ENCODE results near the gene CLEC17A.
A peak's percentile ranks its signal among the peaks of the same experiment; 100 is the strongest.
"Not testable (repeated sequence)": the region's sequence is repeated elsewhere in the genome, so short reads cannot be mapped to it uniquely, and the experiment has no call there.

Gene CLEC17A

DNA sequence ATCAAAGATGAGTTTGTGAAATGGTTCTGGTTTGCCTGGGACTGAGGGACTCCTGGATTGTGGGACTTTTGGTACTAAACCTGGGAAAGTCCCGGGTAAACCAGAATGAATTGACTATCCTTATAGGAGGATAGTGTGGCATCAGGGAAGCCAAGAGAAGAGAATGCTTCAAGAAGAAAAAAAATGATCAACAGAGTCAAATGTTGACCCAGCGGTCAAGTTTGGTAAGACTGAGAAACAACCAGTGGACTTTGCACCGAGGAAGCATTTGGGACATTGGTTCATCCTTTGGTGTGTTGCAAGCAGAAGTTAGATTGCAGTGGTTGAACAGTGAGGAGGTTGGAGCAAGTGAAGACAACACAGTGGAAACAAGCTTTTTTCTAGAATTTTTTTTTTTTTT lies 33.5 kb downstream of the CLEC17A start:
- no peak for DNase-seq
- Histone ChIP-seq H3K36me3 (ENCODE audit: control insufficient read depth in 4 of 4, insufficient read depth in 4 of 4, low read length in 3 of 4) (no peaks in the 10 kb centered on the region), H3K9me3 (ENCODE audit: control extremely low read depth in 1 of 5, control insufficient read depth in 4 of 5, insufficient read depth in 2 of 5, low read depth in 1 of 5, low read length in 4 of 5) (peaks cover 2 to 13% (median 7%) of the 10 kb centered on the region in 5 experiments), H3K4me3 (ENCODE audit: control insufficient read depth in 1 of 7, extremely low read depth in 1 of 7, insufficient read depth in 4 of 7, low read depth in 2 of 7, low read length in 6 of 7) (no peak overlapping the region), H3K27me3 (replicated peaks in 2 of 5; ENCODE audit: control insufficient read depth in 4 of 5, insufficient read depth in 5 of 5, low read length in 4 of 5) (peaks cover 0 to 2% (median 0%) of the 10 kb centered on the region in 5 experiments), H3K27ac (ENCODE audit: insufficient read depth in 1 of 2, low read depth in 1 of 2, low read length in 2 of 2, poor library complexity in 1 of 2, severe bottlenecking in 2 of 2) (no peak overlapping the region), H3K4me1 (ENCODE audit: control extremely low read depth in 1 of 4, control insufficient read depth in 4 of 4, insufficient read depth in 4 of 4, low read length in 3 of 4) (peaks cover 4 to 20% (median 17%) of the 10 kb centered on the region in 4 experiments)
- POLR2A ChIA-PET = interaction anchor here (0.6 kb wide), 1 partner anchor 52 kb away, joined by 3 read pairs; no protein-coding TSS in a partner anchor
- CTCF ChIA-PET = no interaction called here
- 89% methylated on average over 2 of the region's 3 CpGs for WGBS (ENCODE audit: insufficient coverage)

DNA sequence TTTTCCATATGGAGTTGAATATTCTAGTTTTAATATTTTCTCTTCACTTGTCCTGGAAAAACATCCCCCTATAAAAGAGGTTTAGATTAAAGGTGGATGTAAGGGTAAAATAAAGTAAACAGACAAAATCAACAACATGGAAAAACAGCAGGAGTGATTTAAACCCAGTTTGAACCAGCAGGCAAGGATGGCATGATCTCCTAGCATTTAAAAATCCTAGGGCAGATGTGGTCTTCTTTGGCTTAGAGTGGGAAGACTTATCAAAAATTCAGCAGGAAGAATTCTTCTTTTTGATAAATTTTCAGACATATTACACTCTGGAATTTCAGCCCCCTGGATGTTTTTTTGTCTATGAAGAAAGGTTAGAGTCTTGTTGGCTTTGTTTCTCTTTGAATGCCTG lies 36.5 kb downstream of the CLEC17A start:
- Histone ChIP-seq H3K9me3 (ENCODE audit: control extremely low read depth in 1 of 5, control insufficient read depth in 4 of 5, insufficient read depth in 2 of 5, low read depth in 1 of 5, low read length in 4 of 5) (peaks cover 2 to 13% (median 7%) of the 10 kb centered on the region in 5 experiments), H3K27me3 (replicated peaks in 2 of 5; ENCODE audit: control insufficient read depth in 4 of 5, insufficient read depth in 5 of 5, low read length in 4 of 5) (peaks cover 0 to 2% (median 0%) of the 10 kb centered on the region in 5 experiments), H3K27ac (ENCODE audit: insufficient read depth in 1 of 2, low read depth in 1 of 2, low read length in 2 of 2, poor library complexity in 1 of 2, severe bottlenecking in 2 of 2) (no peak overlapping the region), H3K36me3 (ENCODE audit: control insufficient read depth in 4 of 4, insufficient read depth in 4 of 4, low read length in 3 of 4) (no peaks in the 10 kb centered on the region), H3K4me3 (ENCODE audit: control insufficient read depth in 1 of 7, extremely low read depth in 1 of 7, insufficient read depth in 4 of 7, low read depth in 2 of 7, low read length in 6 of 7) (no peak overlapping the region), H3K4me1 (ENCODE audit: control extremely low read depth in 1 of 4, control insufficient read depth in 4 of 4, insufficient read depth in 4 of 4, low read length in 3 of 4) (peaks cover 0 to 6% (median 6%) of the 10 kb centered on the region in 4 experiments)
- ChIA-PET POLR2A (no interaction called here), CTCF (interaction anchor here (1.7 kb wide), 1 partner anchor 66 kb away, joined by 5 read pairs; no protein-coding TSS in a partner anchor)
- DNase-seq = no peak

DNA sequence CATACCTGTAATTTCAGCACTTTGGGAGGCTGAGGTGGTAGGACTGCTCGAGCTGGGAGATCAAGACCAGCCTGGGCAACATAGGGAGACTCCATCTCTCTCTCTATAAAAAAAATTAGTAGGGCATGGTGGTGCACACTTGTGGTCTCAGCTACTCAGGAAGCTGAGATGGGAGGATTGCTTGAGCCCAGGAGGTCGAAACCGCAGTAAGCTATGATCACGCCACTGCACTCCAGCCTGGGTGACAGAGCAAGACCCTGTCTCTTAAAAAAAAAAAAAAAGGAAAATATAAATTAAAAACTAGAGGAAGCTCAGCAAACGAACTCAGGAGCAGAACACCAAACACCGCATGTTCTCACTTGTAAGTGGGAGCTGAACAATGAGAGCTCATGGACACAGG lies 41.6 kb downstream of the CLEC17A start:
- H3K4me1 ChIP-seq (ENCODE audit: control extremely low read depth in 1 of 4, control insufficient read depth in 4 of 4, insufficient read depth in 4 of 4, low read length in 3 of 4); DNase-seq; CTCF ChIA-PET; H3K27me3 ChIP-seq (replicated peaks in 2 of 5; ENCODE audit: control insufficient read depth in 4 of 5, insufficient read depth in 5 of 5, low read length in 4 of 5); H3K36me3 ChIP-seq (ENCODE audit: control insufficient read depth in 4 of 4, insufficient read depth in 4 of 4, low read length in 3 of 4); H3K4me3 ChIP-seq (ENCODE audit: control insufficient read depth in 1 of 7, extremely low read depth in 1 of 7, insufficient read depth in 4 of 7, low read depth in 2 of 7, low read length in 6 of 7); H3K27ac ChIP-seq (ENCODE audit: insufficient read depth in 1 of 2, low read depth in 1 of 2, low read length in 2 of 2, poor library complexity in 1 of 2, severe bottlenecking in 2 of 2): not testable (repeated sequence)
- WGBS (ENCODE audit: insufficient coverage) = 83% methylated on average over 2 of the region's 6 CpGs
- peaks cover 0 to 10% (median 3%) of the 10 kb centered on the region in 5 experiments for H3K9me3 ChIP-seq (ENCODE audit: control extremely low read depth in 1 of 5, control insufficient read depth in 4 of 5, insufficient read depth in 2 of 5, low read depth in 1 of 5, low read length in 4 of 5)
- POLR2A ChIA-PET = interaction anchor here (0.6 kb wide), 1 partner anchor 93 kb away, joined by 3 read pairs; no protein-coding TSS in a partner anchor

DNA sequence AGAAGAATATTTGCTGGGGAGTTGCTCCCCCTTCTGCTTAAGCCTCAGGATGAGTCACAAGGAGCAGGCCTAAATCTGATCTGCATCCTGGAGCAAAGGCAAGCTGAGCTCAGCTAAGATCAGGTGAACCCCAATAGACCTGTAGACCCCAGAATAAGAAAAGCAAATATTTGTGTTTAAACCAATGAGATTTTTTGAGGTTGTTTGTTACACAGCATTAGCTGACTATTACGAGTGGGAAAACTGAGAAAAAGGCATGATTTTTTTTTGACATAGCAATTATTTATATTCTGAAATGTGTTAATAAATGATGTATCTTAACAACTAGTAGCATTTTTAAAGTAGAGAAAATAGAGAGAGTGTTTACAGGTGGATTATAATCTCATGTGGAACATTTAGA lies 46.7 kb downstream of the CLEC17A start:
- H3K4me1 ChIP-seq (ENCODE audit: control extremely low read depth in 1 of 4, control insufficient read depth in 4 of 4, insufficient read depth in 4 of 4, low read length in 3 of 4) = no peaks in the 10 kb centered on the region
- H3K36me3 ChIP-seq (ENCODE audit: control insufficient read depth in 4 of 4, insufficient read depth in 4 of 4, low read length in 3 of 4) = no peaks in the 10 kb centered on the region
- no peak overlapping the region for H3K4me3 ChIP-seq (ENCODE audit: control insufficient read depth in 1 of 7, extremely low read depth in 1 of 7, insufficient read depth in 4 of 7, low read depth in 2 of 7, low read length in 6 of 7)
- DNase-seq = no peak
- CTCF ChIA-PET = interaction anchor here (1.2 kb wide), 1 partner anchor 13 kb away, joined by 3 read pairs; no protein-coding TSS in a partner anchor
- H3K27me3 ChIP-seq (replicated peaks in 2 of 5; ENCODE audit: control insufficient read depth in 4 of 5, insufficient read depth in 5 of 5, low read length in 4 of 5) = no peaks in the 10 kb centered on the region
- POLR2A ChIA-PET = no interaction called here
- H3K27ac ChIP-seq (ENCODE audit: insufficient read depth in 1 of 2, low read depth in 1 of 2, low read length in 2 of 2, poor library complexity in 1 of 2, severe bottlenecking in 2 of 2) = no peak overlapping the region
- WGBS (ENCODE audit: insufficient coverage) = no CpG with 5 or more reads among the region's 1 CpG
- H3K9me3 ChIP-seq (ENCODE audit: control extremely low read depth in 1 of 5, control insufficient read depth in 4 of 5, insufficient read depth in 2 of 5, low read depth in 1 of 5, low read length in 4 of 5) = peaks cover 0 to 8% (median 0%) of the 10 kb centered on the region in 5 experiments

DNA sequence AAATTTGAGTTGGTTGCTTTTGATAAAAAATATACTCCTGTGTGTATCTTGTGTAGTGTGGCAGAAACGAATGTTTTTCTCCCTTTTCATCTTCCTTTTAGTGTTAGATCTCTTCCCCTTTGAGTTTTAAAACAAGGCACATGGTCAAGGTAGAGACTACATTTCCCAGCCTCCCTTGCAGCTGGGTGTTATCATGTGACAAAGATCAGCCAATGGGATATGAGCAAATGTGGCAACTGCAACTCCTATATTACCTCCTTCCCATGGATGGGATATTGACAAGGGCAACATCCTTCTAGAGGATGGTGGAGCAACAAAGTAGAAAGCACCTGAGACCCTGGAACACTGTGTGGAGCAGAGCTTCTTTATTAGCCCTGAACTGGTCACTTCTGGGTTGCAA lies 49.4 kb downstream of the CLEC17A start:
- ChIA-PET POLR2A (no interaction called here), CTCF (interaction anchor here (0.6 to 1.6 kb wide), 3 partner anchors 15 to 54 kb away, joined by 3 to 8 read pairs (median 5); no protein-coding TSS in a partner anchor)
- H3K4me1 ChIP-seq (ENCODE audit: control extremely low read depth in 1 of 4, control insufficient read depth in 4 of 4, insufficient read depth in 4 of 4, low read length in 3 of 4) = no peaks in the 10 kb centered on the region
- no peaks in the 10 kb centered on the region for H3K27me3 ChIP-seq (replicated peaks in 2 of 5; ENCODE audit: control insufficient read depth in 4 of 5, insufficient read depth in 5 of 5, low read length in 4 of 5)
- DNase-seq = peak; percentile 29 to 51 (median 48)
- WGBS (ENCODE audit: insufficient coverage) = no CpG with 5 or more reads among the region's 1 CpG
- H3K36me3 ChIP-seq (ENCODE audit: control insufficient read depth in 4 of 4, insufficient read depth in 4 of 4, low read length in 3 of 4) = no peaks in the 10 kb centered on the region
- H3K27ac ChIP-seq (ENCODE audit: insufficient read depth in 1 of 2, low read depth in 1 of 2, low read length in 2 of 2, poor library complexity in 1 of 2, severe bottlenecking in 2 of 2) = no peak overlapping the region
- peaks cover 0 to 4% (median 0%) of the 10 kb centered on the region in 5 experiments for H3K9me3 ChIP-seq (ENCODE audit: control extremely low read depth in 1 of 5, control insufficient read depth in 4 of 5, insufficient read depth in 2 of 5, low read depth in 1 of 5, low read length in 4 of 5)
- H3K4me3 ChIP-seq (ENCODE audit: control insufficient read depth in 1 of 7, extremely low read depth in 1 of 7, insufficient read depth in 4 of 7, low read depth in 2 of 7, low read length in 6 of 7) = no peak overlapping the region

DNA sequence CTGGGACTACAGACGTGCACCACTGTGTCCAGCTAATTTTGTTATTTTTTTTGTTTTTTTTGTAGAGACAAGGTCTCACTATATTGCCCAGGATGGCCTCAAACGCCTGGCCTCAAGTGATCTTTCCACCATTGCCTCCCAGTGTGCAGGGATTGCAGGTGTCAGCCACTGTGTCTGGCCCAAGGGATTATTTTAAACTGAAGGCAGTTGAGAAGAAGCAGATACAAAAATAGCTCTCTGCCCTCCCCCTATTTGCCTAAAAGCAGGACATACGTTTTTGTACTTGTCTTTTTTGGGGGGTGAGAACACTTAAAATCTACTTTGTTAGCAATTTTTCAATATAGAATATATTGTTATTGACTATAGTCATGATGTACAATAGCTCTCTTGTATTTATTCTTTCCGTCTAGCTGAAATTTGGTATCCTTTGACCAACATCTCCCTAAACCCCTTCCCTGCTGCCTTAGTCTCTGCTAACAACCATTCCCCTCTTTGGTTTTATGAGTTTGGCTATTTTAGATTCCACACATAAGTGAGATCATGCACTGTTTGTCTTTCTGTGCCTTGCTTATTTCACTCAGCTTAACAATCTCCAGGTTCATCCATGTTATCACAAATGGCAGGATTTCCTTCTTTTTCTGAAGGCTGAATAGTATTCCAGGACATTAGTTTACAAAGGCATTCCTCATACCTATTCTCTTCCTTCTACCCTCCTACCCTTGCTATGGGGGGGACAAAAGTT lies 56.8 kb downstream of the CLEC17A start:
- Histone ChIP-seq H3K4me3 (ENCODE audit: control insufficient read depth in 1 of 7, extremely low read depth in 1 of 7, insufficient read depth in 4 of 7, low read depth in 2 of 7, low read length in 6 of 7) (no peak overlapping the region), H3K9me3 (ENCODE audit: control extremely low read depth in 1 of 5, control insufficient read depth in 4 of 5, insufficient read depth in 2 of 5, low read depth in 1 of 5, low read length in 4 of 5) (peaks cover 0 to 15% (median 8%) of the 10 kb centered on the region in 5 experiments), H3K27me3 (replicated peaks in 2 of 5; ENCODE audit: control insufficient read depth in 4 of 5, insufficient read depth in 5 of 5, low read length in 4 of 5) (no peaks in the 10 kb centered on the region), H3K4me1 (ENCODE audit: control extremely low read depth in 1 of 4, control insufficient read depth in 4 of 4, insufficient read depth in 4 of 4, low read length in 3 of 4) (no peaks in the 10 kb centered on the region), H3K27ac (ENCODE audit: insufficient read depth in 1 of 2, low read depth in 1 of 2, low read length in 2 of 2, poor library complexity in 1 of 2, severe bottlenecking in 2 of 2) (no peak overlapping the region), H3K36me3 (ENCODE audit: control insufficient read depth in 4 of 4, insufficient read depth in 4 of 4, low read length in 3 of 4) (no peaks in the 10 kb centered on the region)
- 96% methylated on average over 2 of the region's 4 CpGs for WGBS (ENCODE audit: insufficient coverage)
- ChIA-PET POLR2A (no interaction called here), CTCF (no interaction called here)
- DNase-seq = no peak

DNA sequence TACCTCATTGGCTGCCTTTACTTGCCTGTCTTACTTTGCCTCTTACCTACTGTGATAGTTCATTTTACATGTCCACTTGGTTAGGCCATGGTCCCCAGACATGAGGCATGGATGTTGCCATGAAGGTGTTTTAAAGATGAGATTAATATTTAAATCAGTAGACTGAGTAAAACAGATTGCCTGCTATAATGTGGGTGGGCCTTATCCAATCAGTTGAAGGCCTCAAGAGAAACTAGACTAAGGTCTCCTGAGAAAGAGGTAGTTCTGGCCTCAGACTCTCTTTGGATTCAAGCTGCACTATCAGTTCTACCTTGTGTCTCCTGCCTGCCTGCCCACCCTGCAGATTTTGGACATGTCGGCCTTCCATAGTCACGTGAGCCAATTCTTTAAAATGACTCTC lies 65.6 kb downstream of the CLEC17A start:
- Histone ChIP-seq H3K4me3 (ENCODE audit: control insufficient read depth in 1 of 7, extremely low read depth in 1 of 7, insufficient read depth in 4 of 7, low read depth in 2 of 7, low read length in 6 of 7) (no peak overlapping the region), H3K9me3 (ENCODE audit: control extremely low read depth in 1 of 5, control insufficient read depth in 4 of 5, insufficient read depth in 2 of 5, low read depth in 1 of 5, low read length in 4 of 5) (peaks cover 0 to 2% (median 0%) of the 10 kb centered on the region in 5 experiments), H3K4me1 (ENCODE audit: control extremely low read depth in 1 of 4, control insufficient read depth in 4 of 4, insufficient read depth in 4 of 4, low read length in 3 of 4) (no peaks in the 10 kb centered on the region), H3K36me3 (ENCODE audit: control insufficient read depth in 4 of 4, insufficient read depth in 4 of 4, low read length in 3 of 4) (no peaks in the 10 kb centered on the region), H3K27me3 (replicated peaks in 2 of 5; ENCODE audit: control insufficient read depth in 4 of 5, insufficient read depth in 5 of 5, low read length in 4 of 5) (peaks cover 0 to 7% (median 0%) of the 10 kb centered on the region in 5 experiments), H3K27ac (ENCODE audit: insufficient read depth in 1 of 2, low read depth in 1 of 2, low read length in 2 of 2, poor library complexity in 1 of 2, severe bottlenecking in 2 of 2) (no peak overlapping the region)
- ChIA-PET CTCF (no interaction called here), POLR2A (no interaction called here)
- 100% methylated on average over 2 of the region's 2 CpGs for WGBS (ENCODE audit: insufficient coverage)
- DNase-seq = no peak

Measured in common myeloid progenitor, CD34-positive (primary cell).